NCI-H2081 treated with DMSO at 0.1 percent for 48 hours (cell line): ENCODE measurements around the gene ODR4.
"Not testable (repeated sequence)": the region's sequence is repeated elsewhere in the genome, so short reads cannot be mapped to it uniquely, and the experiment has no call there.

Source experiments
- DNase-seq: peaks from one replicate; lab custom pipeline; 2025; lab: John Stamatoyannopoulos, UW

Gene ODR4

DNA sequence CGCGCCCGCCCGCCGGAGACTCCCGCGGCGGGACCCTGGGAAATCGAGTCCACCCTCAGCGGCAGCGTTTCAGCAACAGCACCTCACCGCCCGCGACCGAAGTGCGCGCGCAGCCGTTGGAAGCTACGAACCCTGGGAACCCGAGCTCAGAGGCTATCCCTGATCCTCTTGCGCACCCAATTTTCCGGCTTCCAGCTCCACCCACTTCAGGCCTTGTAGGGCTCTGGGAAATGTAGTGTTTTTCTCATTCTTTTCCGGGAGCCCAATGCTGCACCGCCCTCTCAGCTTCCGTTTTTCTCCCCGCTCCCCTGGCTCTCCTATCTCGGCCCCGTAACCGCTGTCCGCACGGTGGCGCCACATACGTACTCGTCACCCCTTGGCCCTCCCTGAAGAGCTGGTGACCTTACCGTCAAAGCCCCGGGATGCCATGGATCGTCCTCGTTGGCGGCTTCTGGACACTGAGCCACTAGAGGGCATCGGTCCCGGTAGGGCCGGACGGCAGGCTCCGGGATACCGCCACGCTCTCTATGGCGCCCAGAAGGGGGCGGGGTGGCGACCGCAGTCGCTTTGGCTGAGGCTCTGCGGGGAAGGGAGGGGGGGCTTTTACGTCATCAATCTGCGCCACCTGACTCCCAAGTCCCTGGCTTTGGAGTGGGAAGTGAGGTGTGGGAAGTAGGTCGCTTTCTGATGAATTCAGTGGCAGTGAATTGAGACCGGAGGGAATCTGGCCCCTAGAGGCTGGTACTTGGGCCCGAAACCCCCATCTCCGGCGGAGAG lies at the start of gene ODR4, which contains the start of gene TPR:
Gene ODR4, plus strand, starts transcription at position 687 of the 777 bp plus-strand sequence. CDS start 3,948 bp downstream, outside the sequence.
Gene TPR, minus strand, starts transcription at position 102 of the 777 bp plus-strand sequence. CDS start 225 bp downstream, outside the sequence.
- DNase-seq: peak; percentile 99

DNA sequence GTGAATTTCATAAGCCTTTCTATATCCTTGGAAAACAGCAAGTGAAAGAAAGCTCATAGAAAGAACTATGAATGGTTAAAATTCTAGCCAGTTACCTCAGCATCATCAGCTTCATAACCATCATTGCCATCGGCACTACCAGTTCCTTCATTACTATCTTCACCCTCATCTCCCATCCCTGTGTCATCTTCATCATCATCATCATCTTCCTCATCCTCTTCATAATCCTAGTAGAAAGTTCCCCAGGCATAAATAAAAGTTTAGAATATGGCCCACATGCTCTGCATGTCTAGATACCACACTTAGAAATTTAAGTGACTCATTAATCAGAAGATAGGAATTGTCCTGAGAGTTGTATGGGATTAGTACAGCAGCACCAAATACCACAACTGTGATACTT lies 49.6 kb upstream of the ODR4 start:
- DNase-seq: no peak

DNA sequence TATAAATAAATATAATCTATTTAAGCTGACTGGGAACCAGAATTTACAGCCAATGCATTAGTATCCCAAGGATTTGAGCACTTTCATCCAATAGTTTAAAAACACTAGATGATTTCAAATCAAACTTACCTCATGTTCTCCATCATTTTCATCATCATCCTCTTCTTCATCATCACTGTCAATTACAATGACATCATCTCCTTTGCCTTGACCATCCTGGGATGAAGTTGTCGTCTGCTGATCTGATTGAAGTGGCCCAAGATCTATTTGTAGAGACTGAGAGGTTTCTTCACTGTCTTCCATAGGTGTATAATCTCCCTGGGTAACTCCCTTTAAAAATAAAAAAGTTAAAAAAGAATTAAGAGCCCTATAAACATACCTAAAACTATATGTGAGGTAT lies 48.3 kb upstream of the ODR4 start:
- no peak for DNase-seq

DNA sequence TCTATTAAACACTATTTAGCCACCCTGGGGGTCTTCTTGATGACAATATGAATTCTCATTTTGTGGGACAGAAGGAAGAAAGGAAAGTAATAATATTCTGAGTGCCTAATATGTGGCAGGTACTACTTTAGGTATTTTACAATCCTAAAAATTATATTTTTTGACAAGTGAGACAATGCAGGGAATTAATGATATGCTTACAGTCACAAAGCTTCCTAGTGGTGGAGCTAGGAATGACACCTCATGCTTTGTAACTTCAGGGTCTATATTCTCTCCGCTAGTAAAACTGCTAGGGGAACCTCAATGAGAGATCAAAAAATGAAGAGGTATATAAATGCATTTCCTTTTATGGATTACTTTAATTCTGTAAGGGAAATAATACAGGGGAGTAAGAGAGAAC lies 44.9 kb upstream of the ODR4 start:
- DNase-seq: no peak

DNA sequence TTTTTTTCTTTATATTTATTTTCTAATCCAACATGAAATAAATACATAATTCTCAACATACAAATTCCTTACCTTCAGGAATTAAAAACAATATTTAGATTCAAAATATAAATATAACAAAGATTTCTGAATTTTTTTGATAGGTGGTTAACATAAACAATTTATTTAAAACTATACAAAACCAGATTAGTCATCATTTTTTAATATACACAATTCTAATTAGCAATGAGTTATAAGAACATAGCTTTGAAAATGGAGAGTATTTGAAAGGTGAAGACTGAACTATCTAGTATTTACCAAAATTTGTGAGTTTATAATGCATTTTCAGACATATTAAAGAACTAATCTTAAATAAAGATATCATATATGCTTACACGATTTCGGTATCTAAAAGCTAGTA lies 38.1 kb upstream of the ODR4 start:
- DNase-seq: no peak

DNA sequence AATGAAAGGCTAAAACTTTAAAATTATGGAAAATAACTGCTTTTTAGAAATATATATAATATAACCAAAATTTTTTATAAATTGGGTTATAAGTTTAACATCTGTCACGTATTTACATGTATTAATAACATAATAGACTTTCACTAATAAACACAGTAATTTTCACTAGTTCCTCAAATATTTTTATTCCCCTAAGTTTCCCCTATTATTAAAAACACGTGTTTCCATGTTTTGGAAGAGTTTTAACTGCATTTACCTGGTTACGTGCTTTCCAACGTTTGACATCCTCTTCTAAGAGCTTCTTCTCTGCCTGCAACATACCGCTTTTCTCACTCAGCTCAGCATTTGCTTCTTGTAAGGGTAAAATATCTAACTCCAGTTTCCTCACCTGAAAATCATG lies 34.9 kb upstream of the ODR4 start:
- DNase-seq: no peak

DNA sequence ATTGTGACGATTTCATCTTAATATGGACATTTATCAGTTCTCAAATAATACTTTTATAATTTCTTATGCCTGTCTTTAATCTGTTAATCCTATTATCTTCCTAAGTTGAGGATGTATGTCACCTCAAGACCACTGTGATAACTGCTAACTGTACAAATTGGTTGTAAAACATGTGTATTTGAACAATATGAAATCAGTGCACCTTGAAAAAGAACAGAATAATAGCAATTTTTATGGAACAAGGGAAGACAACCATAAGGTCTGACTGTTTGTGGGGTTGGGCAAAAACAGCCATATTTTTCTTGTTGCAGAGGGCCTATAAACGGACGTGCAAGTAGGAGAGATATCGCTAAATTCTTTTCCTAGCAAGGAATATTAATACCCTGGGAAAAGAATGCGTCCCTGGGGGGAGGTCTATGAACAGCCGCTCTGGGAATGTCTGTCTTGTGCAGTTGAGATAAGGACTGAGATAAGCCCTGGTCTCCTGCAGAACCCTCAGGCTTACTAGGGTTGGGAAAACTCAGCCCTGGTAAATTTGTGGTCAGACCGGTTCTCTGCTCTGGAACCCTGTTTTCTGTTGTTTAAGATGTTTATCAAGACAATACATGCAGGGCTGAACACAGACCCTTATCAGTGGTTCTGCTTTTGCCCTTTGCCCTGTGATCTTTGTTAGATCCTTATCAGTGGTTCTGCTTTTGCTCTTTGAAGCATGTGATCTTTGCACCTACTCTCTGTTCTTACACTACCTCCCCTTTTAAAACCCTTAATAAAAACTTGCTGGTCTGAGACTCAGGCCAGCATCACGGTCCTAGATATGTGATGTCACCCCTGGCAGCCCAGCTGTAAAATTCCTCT lies 27.6 kb upstream of the ODR4 start:
- not testable (repeated sequence) for DNase-seq

DNA sequence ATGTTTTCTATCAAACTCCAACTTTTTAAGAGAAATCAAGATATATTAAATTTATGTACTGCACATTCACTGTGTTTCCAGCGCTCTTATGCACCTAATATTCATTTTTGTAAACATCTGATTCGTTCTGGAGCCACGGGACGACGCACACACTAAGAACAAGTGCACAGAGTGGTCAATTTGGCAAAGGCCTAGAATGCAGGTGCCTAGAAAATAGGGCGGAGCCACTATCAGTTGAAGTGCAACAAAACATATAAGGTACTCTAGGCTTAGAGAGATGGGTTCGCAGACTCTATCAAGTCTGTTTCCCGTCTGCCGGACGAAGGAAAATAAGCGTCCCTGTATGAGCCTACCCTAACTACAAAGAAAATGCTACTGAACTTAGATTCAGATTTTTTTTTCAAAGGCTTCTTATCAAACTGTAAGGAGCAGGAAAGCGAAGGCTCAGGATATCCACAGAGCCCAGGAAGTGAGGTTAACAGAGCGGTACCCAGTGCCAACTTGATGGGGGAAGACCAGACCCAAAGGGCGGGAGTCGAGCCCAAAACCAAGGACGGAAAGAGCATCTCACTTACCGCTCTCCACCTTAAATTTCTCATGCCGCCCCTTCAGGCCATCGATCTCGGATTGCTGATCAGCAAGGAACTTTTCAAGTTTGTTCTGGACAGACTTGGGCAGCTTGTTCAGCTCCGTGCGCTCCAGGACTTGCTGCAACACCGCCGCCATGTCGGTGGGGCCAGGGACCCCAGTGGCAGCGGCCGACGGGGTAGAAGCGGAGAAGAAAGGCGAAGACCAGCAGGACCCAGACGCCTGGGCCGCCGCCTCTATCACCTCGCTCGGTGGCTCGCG lies 1.1 kb upstream of the ODR4 start:
- no peak for DNase-seq

DNA sequence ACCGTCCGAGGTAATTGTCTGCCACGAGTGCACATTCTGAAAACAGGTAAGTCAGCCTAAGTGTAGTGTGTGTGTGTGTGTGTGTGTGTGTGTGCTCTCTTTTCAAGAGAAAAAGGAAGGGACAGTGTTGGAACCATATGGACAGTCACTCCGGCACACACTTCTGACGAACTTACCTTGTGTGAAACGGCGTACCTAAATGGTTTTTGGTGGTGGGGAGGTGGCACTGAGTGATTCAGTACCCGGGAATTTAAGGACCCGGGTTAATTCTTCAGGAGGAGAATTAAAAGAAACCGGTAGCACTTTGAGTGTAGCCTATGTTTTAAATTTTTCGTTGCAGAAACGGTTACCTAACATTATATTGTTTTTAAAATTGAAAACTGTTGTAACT lies 286 bp downstream of the ODR4 start:
- no peak for DNase-seq

DNA sequence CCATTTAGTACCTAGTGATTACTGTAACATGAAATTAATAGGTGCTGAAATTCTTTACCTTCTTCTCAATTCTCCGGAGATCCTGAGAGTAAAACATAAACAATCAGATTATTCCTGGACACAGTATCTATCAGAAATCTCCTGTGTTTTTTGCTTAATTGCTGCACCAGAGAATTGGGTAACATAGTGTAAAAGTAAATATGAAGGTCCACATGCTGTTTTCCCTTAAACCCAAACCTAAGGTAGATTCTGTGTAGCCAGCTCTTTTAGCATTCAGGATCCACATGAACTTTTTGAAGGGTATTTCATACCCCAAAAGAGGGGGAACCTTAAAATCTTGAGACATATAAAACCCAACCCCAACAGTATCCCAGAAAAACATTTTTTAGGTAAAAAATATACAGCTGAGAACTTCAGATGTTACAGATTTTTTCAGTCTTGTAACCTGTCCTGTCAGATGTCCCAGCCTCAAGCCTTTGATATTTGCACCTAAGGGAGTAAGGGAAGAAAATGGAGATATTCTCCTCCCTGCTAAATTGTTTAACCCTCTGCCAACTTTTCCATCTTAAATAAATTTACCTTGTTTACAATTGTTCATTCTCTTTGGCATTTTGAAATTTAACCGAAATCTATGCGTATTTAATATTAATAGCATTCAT lies 11.2 kb downstream of the ODR4 start:
- no peak for DNase-seq

DNA sequence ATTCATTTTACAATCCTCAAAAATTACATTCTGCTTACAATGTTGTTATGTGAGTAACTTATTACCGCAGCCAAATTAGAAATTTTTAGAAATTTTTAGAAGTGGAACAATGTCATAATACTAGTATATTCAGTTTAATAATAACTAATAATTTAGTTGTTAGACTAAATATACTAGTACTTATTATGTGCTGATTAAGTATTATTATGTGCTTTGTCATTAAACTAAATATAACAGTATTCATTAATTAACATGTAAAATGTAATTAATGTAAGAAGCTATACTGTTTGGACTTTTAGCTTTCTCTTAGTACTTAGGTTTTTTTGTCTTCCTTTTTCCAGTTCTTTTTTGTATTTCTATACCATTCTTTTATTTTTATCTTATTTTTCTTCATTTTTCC lies 15.3 kb downstream of the ODR4 start:
- DNase-seq: no peak

DNA sequence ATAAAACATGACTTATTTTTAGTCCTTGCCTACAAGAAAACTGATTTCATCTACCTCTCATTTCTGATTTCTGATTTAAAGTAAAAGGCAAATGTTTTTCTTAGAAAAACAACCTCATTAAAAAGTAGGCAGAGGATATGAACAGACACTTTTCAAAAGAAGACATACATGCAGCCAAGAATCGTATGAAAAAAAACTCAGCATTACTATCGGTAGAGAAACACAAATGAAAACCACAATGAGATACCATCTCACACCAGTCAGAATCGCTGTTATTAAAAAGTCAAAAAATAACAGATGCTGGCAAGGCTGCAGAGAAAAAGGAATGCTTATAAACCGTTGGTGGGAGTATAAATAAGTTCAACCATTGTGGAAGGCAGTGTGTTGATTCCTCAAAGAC lies 16.2 kb downstream of the ODR4 start:
- DNase-seq: no peak

DNA sequence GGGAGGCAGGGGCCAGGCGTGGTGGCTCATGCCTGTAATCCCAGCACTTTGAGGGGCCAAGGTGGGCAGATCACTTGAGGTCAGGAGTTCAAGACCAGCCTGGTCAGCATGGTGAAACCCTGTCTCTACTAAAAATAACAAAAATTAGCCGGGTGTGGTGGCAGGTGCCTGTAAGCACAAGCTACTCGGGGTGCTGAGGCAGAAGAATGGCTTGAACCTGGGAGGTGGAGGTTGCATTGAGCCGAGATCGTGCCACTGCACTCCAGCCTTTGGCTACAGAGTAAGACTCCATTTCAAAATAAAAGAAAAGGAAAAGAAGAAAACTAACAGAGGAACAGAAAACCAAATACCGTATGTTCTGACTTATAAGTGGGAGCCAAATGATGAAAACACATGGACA lies 17.1 kb downstream of the ODR4 start:
- DNase-seq: not testable (repeated sequence)

DNA sequence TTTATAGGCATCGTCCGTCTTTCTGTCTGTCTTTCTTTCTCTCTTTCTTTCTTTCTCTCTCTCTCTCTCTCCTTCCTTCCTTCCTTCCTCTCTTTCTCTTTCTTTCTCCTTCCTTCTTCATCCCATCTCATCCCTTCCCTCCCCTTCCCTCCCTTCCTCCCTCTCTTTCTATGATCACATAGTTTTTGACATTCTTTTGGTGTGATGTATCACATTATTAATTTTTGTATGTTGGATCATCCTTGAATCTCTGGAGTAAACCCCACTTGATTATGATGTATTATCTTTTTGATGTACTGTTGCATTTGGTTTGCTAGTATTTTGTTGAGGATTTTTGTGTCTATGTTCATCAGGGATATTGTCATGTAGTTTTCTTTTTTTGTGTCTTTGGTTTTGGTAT lies 25.8 kb downstream of the ODR4 start:
- not testable (repeated sequence) for DNase-seq

DNA sequence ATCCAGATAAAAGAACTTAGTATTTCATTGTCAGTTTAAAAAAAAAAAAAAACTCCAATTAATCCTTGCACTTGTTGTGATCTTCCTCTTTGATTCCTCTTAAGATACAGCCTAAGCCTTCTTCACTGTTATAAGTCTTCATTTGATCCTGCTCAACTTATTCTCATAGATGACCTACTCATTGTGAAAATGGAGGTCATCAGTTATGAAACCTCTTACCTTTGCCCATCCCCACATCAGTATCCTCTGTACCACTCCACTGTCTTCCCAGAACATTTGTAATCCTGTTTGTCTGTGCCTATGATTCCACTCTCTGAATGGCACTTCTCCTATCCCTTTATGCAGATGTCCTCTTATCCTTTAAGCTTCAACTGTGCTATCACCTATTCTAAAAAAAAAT lies 28.0 kb downstream of the ODR4 start:
- DNase-seq: no peak

DNA sequence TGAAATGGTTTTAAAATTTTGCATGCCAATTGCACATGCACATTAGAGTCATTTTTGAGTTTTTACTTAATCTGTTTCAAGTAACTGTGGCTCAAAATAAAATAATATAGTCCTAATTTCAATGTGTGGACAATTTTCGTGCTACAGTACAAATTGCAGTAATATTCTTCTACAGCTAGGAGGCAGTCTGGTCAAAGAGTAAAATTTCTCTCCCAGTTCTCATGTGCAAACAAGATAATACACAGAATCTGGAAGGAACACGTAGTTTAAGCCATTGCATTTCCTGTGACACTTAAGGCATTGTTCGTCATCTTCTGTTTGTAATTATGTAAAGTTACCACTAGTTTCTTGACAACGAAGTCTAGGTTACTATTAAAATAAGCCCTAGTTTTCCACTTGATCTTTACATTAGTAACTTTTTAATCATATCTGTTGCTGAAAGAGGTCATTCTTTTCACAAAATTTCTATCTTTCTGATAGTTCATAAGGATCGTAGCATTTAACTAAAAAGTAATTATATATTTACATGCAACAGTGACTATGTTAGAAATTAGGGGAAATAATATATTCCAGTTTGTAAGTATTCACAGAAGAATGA lies 28.9 kb downstream of the ODR4 start:
- DNase-seq: peak; percentile 55

DNA sequence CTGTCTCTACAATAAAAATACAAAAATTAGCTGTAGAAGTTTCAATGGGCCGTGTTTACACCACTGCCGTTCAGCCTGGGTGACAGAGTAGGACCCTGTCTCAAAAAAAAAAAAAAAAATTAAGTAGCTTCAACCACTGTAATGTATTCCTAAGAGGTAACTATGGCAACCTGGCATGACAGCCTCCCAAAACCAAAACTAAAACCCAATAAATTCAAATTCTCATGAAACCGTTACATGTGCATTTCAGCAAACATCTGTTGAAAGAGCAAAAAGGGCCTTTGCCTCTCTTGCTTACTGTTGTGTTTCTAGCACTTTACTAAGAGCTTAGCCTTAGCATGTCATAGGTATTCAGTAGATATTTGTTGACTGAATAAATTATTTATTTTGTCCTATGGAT lies 33.5 kb downstream of the ODR4 start:
- DNase-seq: no peak

DNA sequence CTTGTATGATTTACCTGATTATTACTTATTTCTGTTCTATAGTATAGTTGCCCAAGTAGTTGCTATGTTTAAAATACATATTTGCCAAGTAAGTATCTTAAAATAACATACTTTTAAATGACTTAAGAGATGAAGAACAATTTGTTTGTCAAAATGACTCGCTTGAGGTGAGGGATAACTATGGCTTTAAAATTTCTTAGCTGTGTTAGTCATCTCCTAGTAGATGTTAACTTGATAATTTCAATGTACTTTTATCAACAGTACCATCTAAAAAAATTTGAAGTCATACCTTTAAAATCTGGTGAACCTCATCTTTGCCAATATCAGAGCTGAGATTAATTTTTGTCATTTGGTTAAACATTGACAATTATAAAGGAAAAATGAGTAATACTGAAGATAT lies 37.7 kb downstream of the ODR4 start:
- DNase-seq: no peak

DNA sequence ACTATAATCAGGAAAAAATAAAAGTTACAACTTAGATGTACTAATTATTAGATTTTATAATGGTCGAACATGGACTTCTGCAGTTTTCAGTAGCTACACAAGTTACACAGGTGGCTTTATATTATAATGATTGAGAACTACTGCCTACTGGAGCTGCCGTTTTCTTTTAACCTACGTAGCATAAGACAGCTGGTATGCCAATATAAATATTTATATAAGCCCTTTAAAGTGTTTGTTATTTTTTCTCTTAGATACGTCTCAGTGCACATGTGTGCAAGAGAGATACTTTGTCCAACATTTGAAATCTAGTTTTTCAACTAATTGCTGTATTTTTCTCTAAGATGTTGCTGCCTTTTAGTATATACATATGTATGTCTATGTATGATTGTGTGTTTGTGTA lies 42.9 kb downstream of the ODR4 start:
- DNase-seq: no peak

DNA sequence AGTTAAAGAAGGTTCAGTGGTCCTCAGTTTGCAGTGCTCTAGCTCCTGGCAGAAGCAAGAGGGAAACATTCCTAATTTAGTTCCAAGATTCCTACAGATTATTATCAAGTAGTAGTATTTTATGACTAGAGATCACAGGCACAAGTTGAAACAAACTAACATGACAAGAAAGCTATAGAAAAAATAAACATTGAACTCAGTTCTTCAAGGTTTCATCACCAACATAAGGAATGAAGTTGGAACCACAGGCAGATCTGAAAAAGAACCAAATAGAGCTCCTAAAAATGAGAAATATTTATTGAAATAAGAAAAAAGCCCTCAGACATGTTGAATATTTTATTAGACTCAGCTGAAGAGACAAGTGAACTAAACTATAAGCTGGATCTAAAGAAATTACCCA lies 44.7 kb downstream of the ODR4 start:
- DNase-seq: no peak

DNA sequence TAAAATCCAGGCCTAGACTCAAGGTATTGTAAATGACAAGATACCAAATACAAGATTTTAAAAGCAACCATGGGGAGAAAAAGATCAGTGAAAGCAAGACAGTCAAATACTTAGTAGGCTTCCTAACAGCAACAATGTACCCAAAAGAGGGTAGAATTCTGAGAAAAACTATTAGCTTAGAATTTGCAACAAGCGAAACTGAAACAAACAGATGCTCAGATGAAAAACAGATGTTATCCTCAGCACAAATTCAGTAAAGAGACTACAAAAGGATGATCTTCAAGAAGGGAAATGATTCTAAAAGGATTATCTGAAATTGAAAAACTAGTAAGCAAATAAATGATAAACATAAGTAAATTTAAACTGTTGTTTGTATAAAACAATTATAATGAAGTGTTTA lies 45.3 kb downstream of the ODR4 start:
- DNase-seq: no peak
